Measurements from ENCODE around the gene HS2ST1. TPM values are rescaled to one million over a fixed set of nuclear protein-coding genes. Genes with fewer than 3 reads are reported as not detected.

Gene HS2ST1
- total RNA-seq, 1 donor from 2014 or later = 11.5 TPM

- Histone ChIP-seq H3K4me3 (no peak overlapping the region), H3K27me3 (no peaks in the 10 kb centered on the region), H3K36me3 (no peaks in the 10 kb centered on the region), H3K9me3 (no peaks in the 10 kb centered on the region), H3K27ac (no peak overlapping the region), H3K4me1 (peaks cover 5% of the 10 kb centered on the region)
- TF ChIP-seq POLR2A (IDR thresholded peaks at IDR 0.05) (no peak), POLR2AphosphoS5 (IDR thresholded peaks at IDR 0.05; ENCODE audit: insufficient read depth in 1 of 2, low read depth in 1 of 2) (no peak), CTCF (IDR thresholded peaks at IDR 0.05) (no peak)
- DNase-seq (ENCODE audit: extremely low spot score in 2 of 2) = no peak
- intact Hi-C loops (cut with DNase I) = no loop called here
These were observed 132.5 kb downstream of the HS2ST1 start for GRCh38 chr1:87046951-87047350.

GRCh38 chr1:87048237-87048636 is 133.8 kb downstream of the HS2ST1 start:
- Histone ChIP-seq H3K4me3 (no peak overlapping the region), H3K27ac (no peak overlapping the region), H3K9me3 (no peaks in the 10 kb centered on the region), H3K36me3 (no peaks in the 10 kb centered on the region), H3K4me1 (no peaks in the 10 kb centered on the region), H3K27me3 (no peaks in the 10 kb centered on the region)
- intact Hi-C loops (cut with DNase I) = no loop called here
- TF ChIP-seq CTCF (IDR thresholded peaks at IDR 0.05) (no peak), POLR2AphosphoS5 (IDR thresholded peaks at IDR 0.05; ENCODE audit: insufficient read depth in 1 of 2, low read depth in 1 of 2) (no peak), POLR2A (IDR thresholded peaks at IDR 0.05) (no peak)
- no peak for DNase-seq (ENCODE audit: extremely low spot score in 2 of 2)

GRCh38 chr1:87051965-87052364 is 137.5 kb downstream of the HS2ST1 start:
- TF ChIP-seq POLR2A (IDR thresholded peaks at IDR 0.05) (no peak), CTCF (IDR thresholded peaks at IDR 0.05) (no peak), POLR2AphosphoS5 (IDR thresholded peaks at IDR 0.05; ENCODE audit: insufficient read depth in 1 of 2, low read depth in 1 of 2) (no peak)
- Histone ChIP-seq H3K4me3 (no peak overlapping the region), H3K27me3 (no peaks in the 10 kb centered on the region), H3K9me3 (no peaks in the 10 kb centered on the region), H3K4me1 (no peaks in the 10 kb centered on the region), H3K27ac (no peak overlapping the region), H3K36me3 (no peaks in the 10 kb centered on the region)
- no peak for DNase-seq (ENCODE audit: extremely low spot score in 2 of 2)
- intact Hi-C loops (cut with DNase I) = no loop called here

- Histone ChIP-seq H3K4me1 (no peaks in the 10 kb centered on the region), H3K9me3 (no peaks in the 10 kb centered on the region), H3K4me3 (no peak overlapping the region), H3K27ac (no peak overlapping the region), H3K27me3 (no peaks in the 10 kb centered on the region), H3K36me3 (no peaks in the 10 kb centered on the region)
- intact Hi-C loops (cut with DNase I) = no loop called here
- TF ChIP-seq CTCF (IDR thresholded peaks at IDR 0.05) = no peak
- no peak for TF ChIP-seq POLR2AphosphoS5 (IDR thresholded peaks at IDR 0.05; ENCODE audit: insufficient read depth in 1 of 2, low read depth in 1 of 2)
- no peak for TF ChIP-seq POLR2A (IDR thresholded peaks at IDR 0.05)
- DNase-seq (ENCODE audit: extremely low spot score in 2 of 2) = no peak
These were observed 138.0 kb downstream of the HS2ST1 start for GRCh38 chr1:87052400-87052799.

- Histone ChIP-seq H3K36me3 (no peaks in the 10 kb centered on the region), H3K27me3 (no peaks in the 10 kb centered on the region), H3K27ac (no peak overlapping the region), H3K4me3 (no peak overlapping the region), H3K9me3 (no peaks in the 10 kb centered on the region), H3K4me1 (no peaks in the 10 kb centered on the region)
- TF ChIP-seq CTCF (IDR thresholded peaks at IDR 0.05) = no peak
- TF ChIP-seq POLR2AphosphoS5 (IDR thresholded peaks at IDR 0.05; ENCODE audit: insufficient read depth in 1 of 2, low read depth in 1 of 2) = no peak
- no peak for TF ChIP-seq POLR2A (IDR thresholded peaks at IDR 0.05)
- no peak for DNase-seq (ENCODE audit: extremely low spot score in 2 of 2)
- intact Hi-C loops (cut with DNase I) = no loop called here
These were observed 138.5 kb downstream of the HS2ST1 start for GRCh38 chr1:87052961-87053360.

Data from vagina (tissue), 2 donors.